ENCODE measurements around the gene STYXL2. TPM values are rescaled to one million over a fixed set of nuclear protein-coding genes. Genes with fewer than 3 reads are reported as not detected.

Gene STYXL2
- total and polyA plus RNA-seq, 2 of the 8 experiments (the other 6 are each of a cell fraction or from before 2014, with no cell fraction given): 0.09 to 0.22 TPM

- no peak overlapping the region for H3K9ac ChIP-seq (replicated peaks in 1 of 4; ENCODE audit: extremely low read depth in 1 of 4, low read depth in 3 of 4, low read length in 3 of 4)
- H2BK120ac ChIP-seq (replicated peaks; ENCODE audit: low read depth, low read length): no peak overlapping the region
- no peak overlapping the region for H2BK20ac ChIP-seq (ENCODE audit: low read length)
- H2AK5ac ChIP-seq (ENCODE audit: low read depth, low read length): no peak overlapping the region
- H3K36me3 ChIP-seq (ENCODE audit: control insufficient read depth in 2 of 4, insufficient read depth in 4 of 4, low read length in 3 of 4): no peaks in the 10 kb centered on the region
- H4K8ac ChIP-seq (ENCODE audit: extremely low read depth, insufficient read depth, low read length): no peak overlapping the region
- no peak overlapping the region for H3K27ac ChIP-seq (ENCODE audit: low read depth, low read length)
- no peak overlapping the region for H3K4me3 ChIP-seq (ENCODE audit: extremely low read depth in 1 of 4, insufficient read depth in 2 of 4, low read depth in 3 of 4, low read length in 4 of 4)
- no peaks in the 10 kb centered on the region; the same call in 1 of the 2 replicates for H3K23me2 ChIP-seq (ENCODE audit: low read depth, low read length)
- no peaks in the 10 kb centered on the region for H3K27me3 ChIP-seq (replicated peaks in 1 of 4; ENCODE audit: control insufficient read depth in 3 of 4, extremely low read depth in 1 of 4, insufficient read depth in 3 of 4, low read length in 3 of 4)
- no peak overlapping the region for H4K91ac ChIP-seq (replicated peaks; ENCODE audit: insufficient read length, low read length)
- FAIRE-seq (no peak), DNase-seq (ENCODE audit: low read depth in 1 of 2, low spot score in 2 of 2) (no peak)
- H3K79me1 ChIP-seq (ENCODE audit: low read depth, low read length): no peaks in the 10 kb centered on the region
- WGBS, 2 experiments (ENCODE audit: extremely low coverage in 1 of 2, insufficient coverage in 1 of 2, insufficient read length in 1 of 2, insufficient replicate concordance in 2 of 2, low coverage in 1 of 2, low lambda C conversion rate in 2 of 2, missing lambda C conversion rate in 1 of 2): 100% methylated on average over 1 of the region's 1 CpG; no CpG with 5 or more reads in 1 of the 2 experiments
- H3K4me2 ChIP-seq (ENCODE audit: insufficient read depth in 1 of 2, low read depth in 2 of 2, low read length in 2 of 2): no peak overlapping the region
- TF ChIP-seq, protein P1, sequence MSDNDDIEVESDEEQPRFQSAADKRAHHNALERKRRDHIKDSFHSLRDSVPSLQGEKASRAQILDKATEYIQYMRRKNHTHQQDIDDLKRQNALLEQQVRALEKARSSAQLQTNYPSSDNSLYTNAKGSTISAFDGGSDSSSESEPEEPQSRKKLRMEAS (IDR thresholded peaks at IDR 0.05): 0 out of 2 replicates have a peak, but pooled peaks have one; percentile 29
- TF ChIP-seq SAP30 (IDR thresholded peaks at IDR 0.05; ENCODE audit: insufficient read depth, insufficient replicate concordance, low read length): no peak
- TF ChIP-seq, protein P2, sequence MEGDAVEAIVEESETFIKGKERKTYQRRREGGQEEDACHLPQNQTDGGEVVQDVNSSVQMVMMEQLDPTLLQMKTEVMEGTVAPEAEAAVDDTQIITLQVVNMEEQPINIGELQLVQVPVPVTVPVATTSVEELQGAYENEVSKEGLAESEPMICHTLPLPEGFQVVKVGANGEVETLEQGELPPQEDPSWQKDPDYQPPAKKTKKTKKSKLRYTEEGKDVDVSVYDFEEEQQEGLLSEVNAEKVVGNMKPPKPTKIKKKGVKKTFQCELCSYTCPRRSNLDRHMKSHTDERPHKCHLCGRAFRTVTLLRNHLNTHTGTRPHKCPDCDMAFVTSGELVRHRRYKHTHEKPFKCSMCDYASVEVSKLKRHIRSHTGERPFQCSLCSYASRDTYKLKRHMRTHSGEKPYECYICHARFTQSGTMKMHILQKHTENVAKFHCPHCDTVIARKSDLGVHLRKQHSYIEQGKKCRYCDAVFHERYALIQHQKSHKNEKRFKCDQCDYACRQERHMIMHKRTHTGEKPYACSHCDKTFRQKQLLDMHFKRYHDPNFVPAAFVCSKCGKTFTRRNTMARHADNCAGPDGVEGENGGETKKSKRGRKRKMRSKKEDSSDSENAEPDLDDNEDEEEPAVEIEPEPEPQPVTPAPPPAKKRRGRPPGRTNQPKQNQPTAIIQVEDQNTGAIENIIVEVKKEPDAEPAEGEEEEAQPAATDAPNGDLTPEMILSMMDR (IDR thresholded peaks at IDR 0.05; ENCODE audit: control extremely low read depth in 1 of 3, insufficient read depth in 1 of 3, low read depth in 1 of 3, low read length in 3 of 3): no peak
- TF ChIP-seq, protein P3, sequence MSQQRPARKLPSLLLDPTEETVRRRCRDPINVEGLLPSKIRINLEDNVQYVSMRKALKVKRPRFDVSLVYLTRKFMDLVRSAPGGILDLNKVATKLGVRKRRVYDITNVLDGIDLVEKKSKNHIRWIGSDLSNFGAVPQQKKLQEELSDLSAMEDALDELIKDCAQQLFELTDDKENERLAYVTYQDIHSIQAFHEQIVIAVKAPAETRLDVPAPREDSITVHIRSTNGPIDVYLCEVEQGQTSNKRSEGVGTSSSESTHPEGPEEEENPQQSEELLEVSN (IDR thresholded peaks at IDR 0.05): peak; percentile 24; the same call in 1 of the 2 replicates
- H3K4me1 ChIP-seq (replicated peaks in 1 of 4; ENCODE audit: control insufficient read depth in 3 of 4, insufficient read depth in 4 of 4, low read length in 3 of 4): peaks cover 0 to 11% (median 4%) of the 10 kb centered on the region in 4 experiments; a peak in 5 of 7 replicates
- no peak overlapping the region for H2BK5ac ChIP-seq (ENCODE audit: low read depth, low read length)
- no peaks in the 10 kb centered on the region for H4K20me1 ChIP-seq (replicated peaks in 1 of 2; ENCODE audit: control insufficient read depth in 1 of 2, insufficient read depth in 2 of 2, low read length in 2 of 2)
- no peak overlapping the region for H2BK12ac ChIP-seq (ENCODE audit: low read depth, low read length)
- CTCF ChIA-PET (ENCODE audit: partially characterized antibody): no interaction called here
- H3K23ac ChIP-seq (ENCODE audit: insufficient read length): no peak overlapping the region
- peaks cover 0 to 3% of the 10 kb centered on the region in 2 experiments; a peak in 1 of 4 replicates for H3K9me3 ChIP-seq (ENCODE audit: insufficient read depth in 2 of 2, low read depth in 1 of 2, low read length in 1 of 2)
- POLR2A ChIA-PET (ENCODE audit: partially characterized antibody): no interaction called here
- no peak overlapping the region for H3K56ac ChIP-seq (replicated peaks; ENCODE audit: insufficient read length, low read depth, low read length)
- H3K4ac ChIP-seq (replicated peaks; ENCODE audit: insufficient read length, low read depth, low read length): no peak overlapping the region
- no peak overlapping the region for H3K18ac ChIP-seq (ENCODE audit: extremely low read depth, low read length)
- H3K14ac ChIP-seq (ENCODE audit: insufficient read length): no peak overlapping the region
- no peaks in the 10 kb centered on the region for H3K79me2 ChIP-seq (ENCODE audit: control insufficient read depth in 1 of 2, insufficient read depth in 2 of 2, low read length in 2 of 2)
- no peak overlapping the region for H4K5ac ChIP-seq (ENCODE audit: insufficient read length, low read depth, low read length)
- H2BK15ac ChIP-seq (ENCODE audit: low read length): no peak overlapping the region
- H2AFZ ChIP-seq (ENCODE audit: low read length): no peak overlapping the region
Measured at GRCh38 chr1:167099851-167100250, 6.0 kb downstream of the STYXL2 start.
